ENCODE data around the gene OR10X1. TPM values are rescaled to one million over a fixed set of nuclear protein-coding genes. Genes with fewer than 3 reads are reported as not detected.

OR10X1 gene, protein sequence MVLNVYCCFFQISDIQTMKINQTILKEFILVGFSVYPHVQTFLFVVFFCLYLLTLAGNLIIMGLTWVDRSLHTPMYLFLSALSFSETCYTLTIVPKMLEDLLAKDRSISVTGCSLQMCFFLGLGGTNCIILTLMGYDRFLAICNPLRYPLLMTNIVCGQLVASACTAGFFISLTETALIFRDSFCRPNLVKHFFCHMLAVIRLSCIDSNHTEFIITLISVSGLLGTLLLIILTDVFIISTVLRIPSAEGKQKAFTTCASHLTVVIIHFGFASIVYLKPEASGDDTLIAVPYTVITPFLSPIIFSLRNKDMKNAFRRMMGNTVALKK
- not detected in 2 replicates for total RNA-seq (2014; rRNA removed; shearing (Covaris generic))

DNA sequence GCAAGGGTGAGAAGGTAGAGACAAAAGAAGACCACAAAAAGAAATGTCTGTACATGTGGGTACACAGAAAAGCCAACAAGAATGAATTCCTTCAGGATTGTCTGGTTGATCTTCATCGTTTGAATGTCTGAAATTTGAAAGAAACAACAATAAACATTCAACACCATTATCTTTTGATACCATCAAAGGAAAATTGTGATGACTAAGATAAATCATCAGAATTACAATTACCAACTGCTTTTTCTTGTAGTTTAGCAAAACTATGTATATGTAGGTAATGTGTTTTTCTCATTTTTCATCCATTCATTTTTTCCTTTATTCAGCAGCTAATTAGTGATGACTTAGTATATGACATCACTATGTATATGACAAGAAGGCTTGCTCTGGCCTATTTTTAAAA, at the start of gene OR10X1:
TSS of gene OR10X1 (minus strand) at position 167 of the 400 bp plus-strand sequence. CDS start at position 167, 0 bp downstream.
- no peak for DNase-seq (ENCODE audit: low spot score)
- in situ Hi-C loops (cut with HindIII; ENCODE audit: low sequenced_read_pairs) = no loop called here

GRCh38 chr1:158613764-158614163, 34.1 kb upstream of the OR10X1 start:
- DNase-seq (ENCODE audit: low spot score) = no peak
- in situ Hi-C loops (cut with HindIII; ENCODE audit: low sequenced_read_pairs) = no loop called here

GRCh38 chr1:158611916-158612315, 32.2 kb upstream of the OR10X1 start:
- in situ Hi-C loops (cut with HindIII; ENCODE audit: low sequenced_read_pairs) = no loop called here
- no peak for DNase-seq (ENCODE audit: low spot score)

DNA sequence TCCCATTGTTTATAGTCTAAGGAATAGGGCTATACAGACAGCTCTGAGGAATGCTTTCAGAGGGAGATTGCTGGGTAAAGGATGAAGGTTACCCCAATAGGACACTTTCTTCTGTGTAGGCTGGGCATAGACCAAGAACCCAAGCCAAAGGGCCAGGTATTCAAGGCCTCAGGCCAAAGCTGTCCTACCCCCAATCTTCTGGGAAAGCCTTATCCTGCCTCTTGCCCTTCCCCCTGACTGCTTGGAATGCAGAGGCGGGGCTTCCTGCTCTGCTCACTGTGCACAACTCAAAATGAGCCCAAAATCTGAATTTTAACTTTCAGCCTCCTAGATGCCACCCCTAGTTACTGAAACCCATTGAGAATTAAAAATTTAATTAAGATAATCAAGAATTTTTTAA, 27.6 kb upstream of the OR10X1 start:
- in situ Hi-C loops (cut with HindIII; ENCODE audit: low sequenced_read_pairs) = no loop called here
- DNase-seq (ENCODE audit: low spot score) = no peak

GRCh38 chr1:158604968-158605367, 25.3 kb upstream of the OR10X1 start, which contains the start of gene OR10Z1:
TSS of gene OR10Z1 (plus strand) at chr1:158605268. CDS start at chr1:158606439, 1,171 bp downstream.
- in situ Hi-C loops (cut with HindIII; ENCODE audit: low sequenced_read_pairs) = no loop called here
- DNase-seq (ENCODE audit: low spot score) = no peak

GRCh38 chr1:158600735-158601134, 21.0 kb upstream of the OR10X1 start:
- no peak for DNase-seq (ENCODE audit: low spot score)
- in situ Hi-C loops (cut with HindIII; ENCODE audit: low sequenced_read_pairs) = no loop called here

DNA sequence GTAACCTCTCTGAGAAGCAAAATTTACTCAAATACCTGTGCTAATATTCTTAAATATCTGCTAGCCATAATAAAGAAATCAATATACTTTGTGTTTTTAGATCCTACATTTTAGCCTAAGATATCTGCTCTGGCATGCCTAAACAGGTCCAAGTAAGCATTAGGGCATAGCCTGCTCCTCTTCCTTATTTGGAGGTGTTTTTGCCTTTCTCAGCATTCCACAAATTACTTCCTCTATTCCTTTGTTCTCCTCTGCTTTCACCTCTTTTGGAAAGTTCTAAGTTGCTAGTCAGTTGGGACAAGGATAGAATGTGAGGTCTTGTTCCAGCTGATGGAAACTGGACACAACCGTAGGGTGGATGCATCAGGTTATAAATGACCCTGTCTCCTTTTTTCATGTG, 7.2 kb upstream of the OR10X1 start:
- DNase-seq (ENCODE audit: low spot score) = no peak
- in situ Hi-C loops (cut with HindIII; ENCODE audit: low sequenced_read_pairs) = no loop called here

DNA sequence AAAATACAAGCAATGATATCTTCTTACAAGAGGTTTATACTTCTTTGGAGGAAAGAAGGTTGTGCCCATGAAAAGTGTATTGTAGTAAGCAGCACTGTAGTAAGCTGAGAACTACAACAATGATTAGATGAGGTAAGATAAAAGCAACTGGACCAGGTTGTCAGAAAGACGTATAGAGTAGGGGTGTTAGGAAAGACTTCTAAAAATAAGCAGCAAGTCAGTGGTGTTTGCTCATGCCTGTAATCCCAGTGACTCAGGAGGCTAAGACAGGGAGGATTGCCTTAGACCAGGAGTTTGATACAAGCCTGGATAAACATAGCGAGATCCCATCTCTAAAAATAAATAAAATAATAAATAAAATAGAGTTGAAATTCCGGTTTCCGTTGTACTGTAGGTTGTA, 4.3 kb upstream of the OR10X1 start:
- in situ Hi-C loops (cut with HindIII; ENCODE audit: low sequenced_read_pairs) = no loop called here

DNA sequence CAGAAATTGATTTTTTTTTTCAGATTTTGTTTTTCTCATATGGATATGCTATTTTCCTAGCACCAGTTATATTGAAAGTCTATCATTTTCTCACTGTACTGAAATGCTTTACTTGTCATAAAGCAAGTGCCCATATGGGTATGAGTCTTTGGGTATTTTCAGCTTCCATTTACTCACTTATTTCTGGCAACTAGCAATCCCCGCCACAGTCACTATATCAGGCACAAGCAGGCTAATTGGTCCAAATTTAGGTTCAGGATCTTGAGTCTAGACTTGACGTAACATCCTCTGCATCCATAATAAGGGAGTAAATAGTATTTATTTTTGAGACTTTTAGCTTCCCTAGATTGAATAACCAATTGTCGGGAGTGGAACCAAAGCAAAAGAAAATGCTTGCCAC, 2.1 kb downstream of the OR10X1 start:
- DNase-seq (ENCODE audit: low spot score) = no peak
- in situ Hi-C loops (cut with HindIII; ENCODE audit: low sequenced_read_pairs) = no loop called here

More for the DNA sequence above, 4.3 kb upstream of the OR10X1 start:
- no peak for DNase-seq (ENCODE audit: low spot score)

DNA sequence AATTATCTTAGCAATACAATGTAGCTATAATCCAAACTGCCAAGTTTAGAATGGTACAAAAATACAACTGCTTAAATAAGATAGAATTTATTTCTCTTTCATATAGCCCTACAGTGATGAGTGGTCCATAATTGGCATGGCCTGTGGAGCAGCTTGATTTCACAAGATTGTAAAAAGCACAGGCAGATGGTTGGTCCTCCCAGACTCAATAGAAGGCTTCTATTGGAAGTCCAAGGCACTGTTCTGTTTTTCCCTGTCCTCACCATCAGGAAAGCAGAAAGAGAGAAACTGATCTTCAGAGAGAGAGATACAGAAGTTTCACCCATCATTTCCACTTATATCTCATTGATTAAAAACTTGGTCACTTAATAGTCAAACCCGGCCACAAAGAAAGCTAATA, 7.5 kb downstream of the OR10X1 start:
- no peak for DNase-seq (ENCODE audit: low spot score)
- in situ Hi-C loops (cut with HindIII; ENCODE audit: low sequenced_read_pairs) = no loop called here

DNA sequence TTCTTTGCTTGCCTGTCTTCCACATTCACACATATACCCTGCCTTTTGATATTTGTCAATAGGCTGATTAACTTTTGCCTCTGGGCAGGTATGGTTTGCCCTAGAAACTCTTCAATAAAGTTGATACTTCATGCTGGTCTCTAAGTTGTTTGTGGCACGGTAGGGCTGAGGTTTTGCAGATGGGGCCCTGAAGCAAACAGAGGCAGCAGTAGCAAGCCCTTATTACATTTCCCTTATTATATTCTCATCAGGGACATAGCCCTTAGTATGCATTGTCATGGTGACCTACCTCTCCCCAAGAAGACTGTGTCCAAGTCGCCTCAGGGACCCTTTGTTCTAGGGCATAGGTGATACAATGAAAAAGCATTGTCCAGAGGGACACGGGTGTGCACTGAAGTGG, 9.2 kb downstream of the OR10X1 start, which contains the start of gene OR6P1:
TSS of gene OR6P1 (minus strand) at position 101 of the 400 bp plus-strand sequence. CDS start 6,976 bp downstream, outside the sequence.
- DNase-seq (ENCODE audit: low spot score) = no peak
- in situ Hi-C loops (cut with HindIII; ENCODE audit: low sequenced_read_pairs) = no loop called here

DNA sequence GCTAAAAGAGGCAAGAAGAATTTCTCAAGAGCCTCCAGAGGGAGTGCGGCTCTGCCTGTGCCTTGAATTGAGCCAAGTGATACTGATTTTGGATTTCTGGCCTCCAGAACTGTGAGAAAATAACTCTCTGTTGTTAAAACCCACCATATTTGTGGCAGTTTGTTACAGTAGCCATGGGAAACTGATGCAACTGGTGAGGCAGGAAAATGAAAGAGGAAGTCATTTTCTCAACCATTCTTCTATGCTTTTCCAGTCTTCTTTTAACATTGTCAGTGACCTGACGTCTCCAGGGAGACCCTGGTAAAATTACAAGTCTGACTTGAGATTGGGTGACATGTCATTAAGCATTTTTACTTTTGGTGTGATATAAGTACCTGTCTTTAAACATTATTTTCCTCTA, 15.1 kb downstream of the OR10X1 start:
- in situ Hi-C loops (cut with HindIII; ENCODE audit: low sequenced_read_pairs) = no loop called here
- no peak for DNase-seq (ENCODE audit: low spot score)

- in situ Hi-C loops (cut with HindIII; ENCODE audit: low sequenced_read_pairs) = no loop called here
- DNase-seq (ENCODE audit: low spot score) = no peak
These were observed 15.8 kb downstream of the OR10X1 start for GRCh38 chr1:158563853-158564252.

GRCh38 chr1:158559696-158560095, 20.0 kb downstream of the OR10X1 start:
- no peak for DNase-seq (ENCODE audit: low spot score)
- in situ Hi-C loops (cut with HindIII; ENCODE audit: low sequenced_read_pairs) = no loop called here

DNA sequence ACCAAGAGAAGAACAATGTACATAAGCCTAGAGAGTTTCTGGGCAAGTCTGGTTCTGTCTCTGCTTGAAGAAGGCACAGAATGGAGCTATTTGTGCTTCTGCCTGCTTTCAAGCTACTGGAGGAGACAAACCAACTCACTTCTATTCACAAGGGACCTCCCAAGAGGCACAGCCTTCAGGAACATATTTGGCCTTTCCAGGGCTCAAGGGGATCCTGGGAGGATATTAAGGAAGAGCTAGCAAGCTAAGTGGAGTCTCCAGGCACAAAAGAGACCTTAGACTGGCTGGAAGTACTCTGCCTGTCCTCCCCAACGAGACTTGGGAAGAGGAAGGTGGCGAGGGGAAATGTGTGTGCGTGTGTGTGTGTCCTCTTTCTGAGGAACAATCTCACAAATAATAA, 25.3 kb downstream of the OR10X1 start, which contains the start of gene OR6Y1:
TSS of gene OR6Y1 (minus strand) at position 54 of the 400 bp plus-strand sequence. CDS start 6,300 bp downstream, outside the sequence.
- DNase-seq (ENCODE audit: low spot score) = no peak
- in situ Hi-C loops (cut with HindIII; ENCODE audit: low sequenced_read_pairs) = no loop called here

DNA sequence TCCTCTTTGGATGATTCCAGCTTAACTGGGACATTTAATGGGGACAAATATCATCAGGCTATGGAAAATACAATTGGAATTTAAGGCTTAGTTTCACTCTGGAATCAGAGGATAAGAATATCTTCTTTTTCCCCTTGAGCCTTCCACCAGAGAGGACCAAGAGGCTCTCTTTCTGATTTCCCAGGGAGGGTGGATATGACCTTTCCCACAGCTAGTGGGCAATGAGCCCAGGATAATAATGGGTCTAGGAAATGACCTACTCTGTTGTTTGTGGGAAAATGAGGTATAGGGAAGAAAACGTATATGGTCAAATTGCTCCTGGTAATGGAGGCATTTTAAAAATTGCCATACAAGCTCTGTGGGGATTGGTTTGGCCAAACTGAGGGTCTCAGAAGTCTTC, 27.4 kb downstream of the OR10X1 start:
- in situ Hi-C loops (cut with HindIII; ENCODE audit: low sequenced_read_pairs) = no loop called here
- DNase-seq (ENCODE audit: low spot score) = no peak

DNA sequence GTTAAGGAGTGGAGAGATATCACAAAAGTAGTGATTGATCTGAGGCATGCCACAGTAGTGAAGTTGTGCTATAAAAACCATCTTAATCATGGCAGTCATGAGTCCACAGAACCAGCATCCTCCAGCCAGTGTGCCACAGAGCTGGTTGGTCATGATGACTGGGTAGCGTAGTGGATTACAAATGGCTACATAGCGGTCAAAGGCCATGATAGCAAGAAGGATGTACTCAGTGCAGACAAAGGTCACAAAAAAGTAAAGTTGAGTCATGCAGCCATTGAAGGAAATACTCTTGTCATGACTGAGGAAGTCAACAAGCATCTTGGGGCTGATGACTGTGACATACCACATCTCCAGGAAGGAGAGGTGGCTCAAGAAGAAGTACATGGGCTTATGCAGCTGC, 32.2 kb downstream of the OR10X1 start:
- DNase-seq (ENCODE audit: low spot score) = no peak
- in situ Hi-C loops (cut with HindIII; ENCODE audit: low sequenced_read_pairs) = no loop called here

DNA sequence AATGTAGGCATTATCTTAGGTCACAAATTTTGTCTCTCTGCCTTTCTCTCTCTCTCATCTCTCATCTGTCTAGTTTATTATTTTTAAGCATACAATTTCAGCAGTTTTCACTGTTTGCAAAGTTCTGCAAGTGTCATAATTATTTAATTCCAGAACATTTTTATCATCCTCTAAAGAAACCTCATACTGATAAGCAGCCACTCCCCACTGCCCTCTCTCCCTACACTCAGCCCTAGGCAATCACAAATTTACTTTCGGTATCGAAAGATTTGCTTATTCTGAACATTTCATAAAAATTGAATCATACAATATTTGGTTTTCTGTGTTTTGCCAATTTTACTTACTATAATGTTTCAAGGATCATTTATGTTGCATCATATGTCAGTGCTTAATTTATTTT, 42.1 kb downstream of the OR10X1 start:
- in situ Hi-C loops (cut with HindIII; ENCODE audit: low sequenced_read_pairs) = no loop called here
- DNase-seq (ENCODE audit: low spot score) = no peak

GRCh38 chr1:158534496-158534895, 45.2 kb downstream of the OR10X1 start:
- in situ Hi-C loops (cut with HindIII; ENCODE audit: low sequenced_read_pairs) = no loop called here
- no peak for DNase-seq (ENCODE audit: low spot score)
